Measurements from ENCODE around the gene RASA2.

- TF ChIP-seq, protein P1, sequence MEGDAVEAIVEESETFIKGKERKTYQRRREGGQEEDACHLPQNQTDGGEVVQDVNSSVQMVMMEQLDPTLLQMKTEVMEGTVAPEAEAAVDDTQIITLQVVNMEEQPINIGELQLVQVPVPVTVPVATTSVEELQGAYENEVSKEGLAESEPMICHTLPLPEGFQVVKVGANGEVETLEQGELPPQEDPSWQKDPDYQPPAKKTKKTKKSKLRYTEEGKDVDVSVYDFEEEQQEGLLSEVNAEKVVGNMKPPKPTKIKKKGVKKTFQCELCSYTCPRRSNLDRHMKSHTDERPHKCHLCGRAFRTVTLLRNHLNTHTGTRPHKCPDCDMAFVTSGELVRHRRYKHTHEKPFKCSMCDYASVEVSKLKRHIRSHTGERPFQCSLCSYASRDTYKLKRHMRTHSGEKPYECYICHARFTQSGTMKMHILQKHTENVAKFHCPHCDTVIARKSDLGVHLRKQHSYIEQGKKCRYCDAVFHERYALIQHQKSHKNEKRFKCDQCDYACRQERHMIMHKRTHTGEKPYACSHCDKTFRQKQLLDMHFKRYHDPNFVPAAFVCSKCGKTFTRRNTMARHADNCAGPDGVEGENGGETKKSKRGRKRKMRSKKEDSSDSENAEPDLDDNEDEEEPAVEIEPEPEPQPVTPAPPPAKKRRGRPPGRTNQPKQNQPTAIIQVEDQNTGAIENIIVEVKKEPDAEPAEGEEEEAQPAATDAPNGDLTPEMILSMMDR (IDR thresholded peaks at IDR 0.05), result no peak
- TF ChIP-seq POLR2A (IDR thresholded peaks at IDR 0.05; ENCODE audit: low read depth), result no peak
Measured at GRCh38 chr3:141546081-141546480, 59.3 kb downstream of the RASA2 start.
